GM21723 (cell line): ENCODE results near the gene FOXJ3.

Source experiments
- ATAC-seq: cut with Tn5 transposase; IDR thresholded peaks from one replicate; pipeline ENCODE4 v1.9.1; 2021; ENCODE audit warnings: mild to moderate bottlenecking, moderate library complexity; ENCODE audit not compliant: unreplicated experiment

The FOXJ3 gene

DNA sequence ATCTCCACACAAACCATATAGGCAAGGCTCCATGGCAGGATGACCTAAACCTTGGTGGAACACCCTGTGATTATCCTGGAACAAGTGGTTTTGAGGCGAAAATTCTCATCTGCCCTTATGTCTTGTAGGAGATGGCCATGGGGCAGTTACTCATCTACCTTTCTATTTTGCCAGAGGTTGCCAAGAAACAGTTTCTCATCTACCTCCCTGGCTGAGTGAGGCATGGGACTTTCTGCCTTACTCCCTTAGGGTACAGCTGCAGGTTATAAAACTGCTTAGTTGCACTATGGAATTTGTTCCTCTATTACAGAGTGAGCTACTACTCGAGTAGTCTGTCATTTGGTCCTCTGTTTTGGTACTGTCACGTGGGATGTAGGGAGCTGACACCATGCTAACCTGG is 139.2 kb downstream of the FOXJ3 start:
- ATAC-seq: no peak

DNA sequence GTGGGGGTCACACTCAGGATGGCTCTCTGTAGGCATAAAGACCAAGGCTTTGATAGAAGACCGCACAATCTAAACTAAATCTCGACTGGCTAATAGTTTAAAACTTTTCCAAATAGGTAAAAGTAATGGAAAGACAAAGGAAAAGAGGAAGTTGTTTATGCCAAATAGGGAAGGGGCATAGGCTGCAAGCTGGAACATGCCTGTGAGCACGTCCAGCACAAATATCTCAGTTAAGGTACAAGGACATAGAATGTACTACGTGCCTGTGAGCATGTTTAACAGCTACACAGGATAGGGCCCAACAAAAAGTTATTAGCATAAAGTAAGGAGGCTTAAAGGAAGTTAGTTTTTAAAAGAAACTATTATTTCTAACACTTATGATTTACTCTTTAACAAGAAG is 142.9 kb downstream of the FOXJ3 start:
- ATAC-seq: no peak

DNA sequence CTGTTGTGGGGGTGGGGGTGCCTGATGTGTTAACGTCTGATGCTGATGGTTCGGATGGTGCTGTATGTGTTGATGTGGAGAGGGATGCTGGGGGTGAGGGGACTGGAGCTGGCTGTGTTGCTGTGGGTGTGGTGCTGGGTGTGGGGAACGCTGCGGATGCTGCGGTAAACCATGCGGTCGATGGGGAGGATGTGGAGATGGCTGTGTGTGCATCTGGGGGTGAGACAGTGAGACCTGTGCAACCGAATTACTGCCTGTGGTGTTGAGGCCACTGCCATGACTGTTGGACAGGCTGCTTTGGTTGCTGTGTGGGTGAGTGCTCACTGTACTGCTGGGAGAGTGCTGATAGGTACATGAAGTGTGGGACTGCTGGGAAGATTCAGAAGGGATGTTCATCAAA is 143.7 kb downstream of the FOXJ3 start:
- ATAC-seq: no peak

DNA sequence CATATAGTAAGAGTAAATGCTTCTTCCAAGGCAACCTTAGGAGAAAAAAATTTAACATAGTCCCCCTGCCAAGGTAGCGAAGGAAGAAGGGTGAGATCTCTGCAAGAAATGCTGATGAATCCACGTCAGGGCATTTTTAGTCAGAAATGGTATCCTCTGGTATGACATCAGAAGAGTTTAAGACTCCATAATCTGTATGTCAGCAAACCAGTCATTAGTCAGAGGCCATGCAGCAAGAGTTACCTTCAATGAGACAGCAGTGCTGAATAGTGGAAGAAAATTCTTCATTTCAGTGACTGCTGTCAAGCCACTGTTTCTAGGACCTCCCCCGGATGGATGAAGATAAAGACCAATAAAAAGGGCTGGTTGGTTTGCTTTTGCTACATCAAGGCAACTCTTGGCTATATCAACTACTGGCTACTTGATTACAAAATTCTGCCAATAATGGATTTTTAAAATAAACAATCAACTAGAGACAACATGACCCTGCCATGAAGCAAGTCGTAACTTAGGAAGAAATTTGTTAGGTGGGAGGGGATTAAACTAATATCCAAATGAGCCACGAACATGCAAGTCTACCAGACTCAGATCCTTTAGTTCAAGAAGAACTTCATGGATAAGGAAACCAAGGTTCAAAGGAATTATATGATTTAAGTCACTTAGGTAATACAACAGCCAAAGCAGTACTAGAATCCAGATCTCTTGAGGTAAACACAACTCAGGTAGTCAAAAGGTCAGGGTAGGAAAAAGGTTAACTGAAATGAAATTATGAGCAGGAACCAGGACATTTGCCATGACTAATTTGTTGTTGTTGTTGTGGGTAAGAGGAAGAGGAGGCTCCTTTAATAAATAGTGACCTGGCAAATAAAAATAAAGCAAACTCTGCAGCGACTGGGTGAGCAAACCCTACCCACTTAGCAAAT is 144.8 kb downstream of the FOXJ3 start:
- no peak for ATAC-seq

DNA sequence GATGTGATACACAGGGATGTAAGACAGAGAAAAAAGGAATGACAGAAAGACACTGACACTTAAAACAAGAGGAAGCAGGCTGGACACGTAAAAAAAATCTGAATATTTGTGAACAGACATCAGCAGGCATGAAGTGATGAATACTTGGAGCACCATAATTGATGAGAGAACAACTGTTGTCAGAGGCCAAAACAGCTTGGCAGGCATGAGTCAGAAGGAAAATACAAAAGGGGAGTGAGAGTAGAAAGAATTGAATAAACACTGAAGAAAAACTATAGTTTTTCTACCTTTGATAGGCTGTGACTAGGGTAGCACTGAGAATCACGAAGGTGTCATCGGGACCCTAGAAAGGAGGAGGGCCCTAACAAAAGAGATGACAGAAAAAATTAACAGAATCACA is 148.9 kb downstream of the FOXJ3 start:
- ATAC-seq: no peak

DNA sequence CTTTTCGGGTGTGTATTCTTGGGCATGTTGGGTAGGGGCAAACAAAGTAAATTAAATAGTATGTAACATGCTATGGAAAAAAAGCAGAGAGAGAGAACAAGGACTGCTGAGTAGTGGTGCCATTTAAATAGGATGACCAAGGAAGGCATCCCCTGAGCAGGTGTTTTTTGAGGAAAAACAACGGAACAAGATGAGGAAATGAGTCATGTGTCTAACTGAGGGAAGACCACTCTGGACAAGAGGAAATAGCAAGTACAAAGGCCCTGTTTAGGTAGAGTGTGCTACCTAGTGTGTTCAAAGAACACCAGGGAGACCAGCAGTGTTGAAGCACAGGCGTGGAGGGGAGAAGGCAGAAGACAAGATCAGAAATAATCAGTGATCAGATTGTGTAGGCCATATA is 150.4 kb downstream of the FOXJ3 start:
- ATAC-seq: no peak

DNA sequence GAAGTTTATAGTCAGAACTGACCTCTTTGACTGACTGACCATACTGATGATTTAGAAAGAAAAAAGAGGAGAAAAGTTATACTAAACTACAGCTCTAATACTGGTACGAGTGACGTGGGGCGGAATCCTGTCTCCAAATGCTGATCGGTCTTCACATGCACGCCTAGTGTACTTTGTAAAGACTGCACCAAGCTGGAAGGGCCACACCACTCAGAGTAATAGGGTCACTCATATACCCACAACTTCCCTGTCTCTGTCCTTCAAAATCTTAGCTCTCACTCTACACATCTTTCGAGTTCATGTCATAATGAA is 151.1 kb downstream of the FOXJ3 start:
- no peak for ATAC-seq

DNA sequence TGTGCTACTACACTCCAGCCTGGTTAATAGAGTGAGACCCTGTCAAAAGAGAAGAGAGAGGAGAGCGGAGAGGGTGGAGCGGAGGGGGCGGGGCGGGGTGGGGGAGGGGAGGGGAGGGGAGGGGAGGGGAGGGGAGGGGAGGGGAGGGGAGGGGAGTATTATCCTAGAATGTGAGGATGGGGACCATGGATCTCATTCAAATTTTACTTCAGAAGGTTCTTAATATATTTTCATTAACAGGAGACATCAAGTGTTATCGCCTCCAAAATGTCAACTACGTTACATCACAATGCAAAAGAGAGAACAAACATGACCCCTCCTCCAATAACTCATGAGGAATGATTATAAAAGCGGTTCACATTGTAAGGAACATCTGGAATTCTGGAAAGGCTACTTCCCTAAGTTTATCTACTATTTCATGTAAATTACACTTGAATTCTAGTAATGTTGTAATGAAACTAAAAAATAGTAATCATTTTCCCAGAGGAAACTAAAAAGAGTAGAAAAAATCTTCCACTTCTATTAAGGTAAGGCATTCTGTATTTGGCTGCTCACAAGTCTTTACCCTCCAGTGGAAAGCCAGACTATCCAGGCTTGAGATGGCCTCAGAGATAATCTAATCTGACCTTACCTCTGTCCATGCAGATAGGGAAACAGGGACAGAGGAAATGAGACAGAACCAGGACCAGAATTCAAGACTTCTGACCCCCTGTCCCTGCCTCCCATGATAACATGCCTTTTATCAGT is 151.7 kb downstream of the FOXJ3 start:
- no peak for ATAC-seq

DNA sequence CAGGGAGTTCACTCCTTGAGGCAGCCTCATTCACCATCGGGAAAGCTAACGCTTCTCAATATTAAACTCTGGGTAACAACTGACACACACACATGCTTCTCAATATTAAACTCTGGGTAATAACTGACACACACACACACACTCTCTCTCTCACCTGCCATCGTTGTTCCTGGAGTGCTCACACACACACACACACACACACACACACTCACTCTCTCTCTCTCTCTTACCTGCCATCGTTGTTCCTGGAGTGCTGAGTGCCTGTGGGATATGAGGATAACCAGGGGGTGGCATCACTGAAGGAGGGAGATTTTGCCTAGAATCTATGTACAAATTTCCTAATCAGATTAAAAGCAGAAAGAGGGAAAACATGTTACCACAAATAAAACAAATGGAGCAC is 153.3 kb downstream of the FOXJ3 start:
- no peak for ATAC-seq

DNA sequence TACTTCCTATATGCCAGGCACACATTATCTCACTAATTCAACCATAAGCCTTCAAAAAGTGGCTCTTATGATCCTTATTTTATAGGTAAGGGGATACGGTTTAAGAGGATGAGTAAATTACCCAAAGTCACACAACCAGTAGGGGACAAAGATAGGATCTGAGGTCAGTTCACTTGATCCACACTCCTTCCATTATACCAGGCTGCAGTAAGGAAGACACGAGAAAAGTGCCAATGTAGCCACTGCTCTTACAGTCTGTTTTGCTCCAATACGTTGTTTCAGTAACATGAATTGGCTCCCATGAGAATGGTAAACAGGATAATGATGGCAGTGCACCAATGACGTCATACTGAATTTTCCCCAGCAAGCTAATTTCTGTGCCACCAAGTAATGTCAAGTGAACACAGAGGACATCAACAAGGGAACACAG is 155.1 kb downstream of the FOXJ3 start:
- ATAC-seq: no peak

DNA sequence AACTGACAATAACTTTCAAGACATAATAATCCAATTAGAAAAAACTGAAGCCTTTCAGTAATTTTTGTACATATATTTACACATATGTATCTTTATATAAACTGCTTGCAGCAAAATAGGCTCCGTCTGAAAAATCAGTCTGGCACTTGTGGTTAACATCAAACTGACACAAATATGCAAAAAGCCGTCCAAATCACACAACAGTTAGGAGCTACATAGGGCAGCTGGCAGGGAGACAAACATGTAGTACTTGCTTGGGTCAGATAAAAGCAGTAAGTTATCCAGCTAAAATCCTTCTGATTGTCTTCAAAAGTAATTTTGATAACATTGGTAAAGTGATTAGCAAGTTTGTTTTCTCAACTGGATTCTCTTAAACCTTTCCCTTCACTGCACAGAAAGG is 155.8 kb downstream of the FOXJ3 start:
- ATAC-seq: no peak

DNA sequence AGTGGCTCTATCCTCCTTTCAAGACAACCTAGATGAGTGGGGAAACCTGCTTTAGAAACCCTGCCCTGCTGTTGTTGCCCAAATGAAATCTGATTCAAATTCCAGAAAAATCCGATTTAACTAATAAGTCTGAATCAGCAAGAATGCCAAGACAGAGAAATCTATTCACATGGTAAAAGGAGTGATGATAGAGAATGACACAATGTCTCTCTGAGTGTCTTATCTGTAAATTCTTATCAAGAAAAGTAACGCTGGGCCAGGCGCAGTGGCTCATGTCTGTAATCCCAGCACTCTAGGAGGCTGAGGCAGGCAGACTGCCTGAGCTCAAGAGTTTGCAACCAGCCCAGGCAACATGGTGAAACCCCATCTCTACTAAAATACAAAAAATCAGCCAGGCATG is 156.8 kb downstream of the FOXJ3 start:
- ATAC-seq: no peak

DNA sequence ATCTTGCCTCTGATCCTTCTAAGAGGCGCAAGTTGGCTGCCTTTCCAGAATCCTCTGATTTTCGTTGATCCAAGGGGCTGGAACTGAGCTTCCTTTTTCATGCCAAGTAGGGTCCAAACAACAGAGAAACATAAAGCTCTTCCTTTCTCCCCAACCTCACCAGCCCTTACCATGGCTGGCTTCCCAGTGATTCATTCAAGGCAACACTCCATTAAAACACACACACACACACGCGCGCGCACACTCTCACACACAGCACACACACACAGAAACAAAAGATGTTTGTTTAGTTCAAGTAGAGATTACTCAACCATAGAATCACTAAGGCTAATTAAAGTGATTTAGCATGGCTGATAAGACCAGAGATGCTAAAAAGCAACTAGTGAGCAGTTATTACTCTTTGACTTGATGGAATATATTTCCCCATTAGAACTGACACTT is 157.5 kb downstream of the FOXJ3 start:
- no peak for ATAC-seq

DNA sequence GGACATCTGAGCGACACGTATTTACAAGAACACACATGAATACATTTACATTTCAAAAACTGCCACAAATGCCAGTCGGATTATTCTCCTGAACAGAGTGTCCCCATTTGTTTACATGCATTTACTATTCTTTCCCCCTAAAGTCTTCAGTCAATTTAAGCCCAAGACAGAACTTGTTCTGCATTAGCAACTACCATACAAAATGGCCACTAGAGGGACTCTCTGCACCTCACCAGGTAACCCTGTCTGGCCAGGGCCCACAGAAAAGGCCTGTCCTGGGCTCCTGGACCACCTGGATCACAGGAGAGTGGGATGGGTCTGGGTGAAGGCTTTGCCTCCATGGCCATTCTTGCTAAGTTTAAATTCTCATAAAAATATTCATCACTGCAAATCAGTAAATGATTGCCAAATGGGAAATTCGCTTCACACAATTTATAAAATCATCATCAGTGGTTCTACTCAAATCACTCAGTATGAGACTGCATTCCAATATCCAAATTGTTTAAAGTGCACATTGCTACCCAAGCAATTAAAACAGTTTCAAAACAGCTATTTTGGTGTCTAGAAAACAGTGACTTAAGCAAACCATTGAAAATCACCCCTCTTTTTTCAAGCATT is 158.0 kb downstream of the FOXJ3 start:
- ATAC-seq: no peak

DNA sequence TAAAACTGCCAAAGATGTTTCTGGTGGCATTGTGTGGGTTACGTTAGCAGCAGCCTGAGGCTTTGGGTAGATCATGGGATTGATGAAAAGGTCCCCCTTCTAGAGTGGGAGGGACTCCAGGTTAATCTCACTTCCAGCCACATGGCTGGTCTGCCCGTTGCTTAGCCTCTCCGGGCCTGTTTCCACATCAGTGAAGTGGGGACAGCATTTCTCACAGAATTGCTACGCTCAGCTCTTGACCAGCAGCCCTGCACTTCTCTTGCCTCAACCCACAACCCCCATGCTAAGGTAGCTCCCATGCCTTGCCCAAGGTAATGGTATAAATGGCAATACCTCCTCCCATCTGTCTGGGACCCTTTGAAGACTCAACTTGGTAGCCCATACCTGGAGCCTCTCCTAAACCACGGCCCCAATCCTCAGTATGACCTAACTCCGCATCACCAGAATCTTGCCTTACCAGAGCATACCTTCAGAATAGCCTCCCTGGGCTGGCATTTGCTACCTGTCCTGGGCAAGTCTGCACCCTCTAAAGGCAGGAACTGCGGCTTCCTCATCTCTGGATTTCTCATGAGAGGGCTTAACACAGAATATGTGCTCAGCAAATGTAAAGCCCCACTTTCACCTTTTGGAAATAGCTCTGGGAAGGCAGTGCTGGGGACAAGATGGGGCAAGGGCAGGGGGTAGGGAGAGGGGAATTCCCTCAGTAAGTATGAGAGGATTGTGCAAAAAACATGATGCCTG is 159.6 kb downstream of the FOXJ3 start:
- no peak for ATAC-seq

DNA sequence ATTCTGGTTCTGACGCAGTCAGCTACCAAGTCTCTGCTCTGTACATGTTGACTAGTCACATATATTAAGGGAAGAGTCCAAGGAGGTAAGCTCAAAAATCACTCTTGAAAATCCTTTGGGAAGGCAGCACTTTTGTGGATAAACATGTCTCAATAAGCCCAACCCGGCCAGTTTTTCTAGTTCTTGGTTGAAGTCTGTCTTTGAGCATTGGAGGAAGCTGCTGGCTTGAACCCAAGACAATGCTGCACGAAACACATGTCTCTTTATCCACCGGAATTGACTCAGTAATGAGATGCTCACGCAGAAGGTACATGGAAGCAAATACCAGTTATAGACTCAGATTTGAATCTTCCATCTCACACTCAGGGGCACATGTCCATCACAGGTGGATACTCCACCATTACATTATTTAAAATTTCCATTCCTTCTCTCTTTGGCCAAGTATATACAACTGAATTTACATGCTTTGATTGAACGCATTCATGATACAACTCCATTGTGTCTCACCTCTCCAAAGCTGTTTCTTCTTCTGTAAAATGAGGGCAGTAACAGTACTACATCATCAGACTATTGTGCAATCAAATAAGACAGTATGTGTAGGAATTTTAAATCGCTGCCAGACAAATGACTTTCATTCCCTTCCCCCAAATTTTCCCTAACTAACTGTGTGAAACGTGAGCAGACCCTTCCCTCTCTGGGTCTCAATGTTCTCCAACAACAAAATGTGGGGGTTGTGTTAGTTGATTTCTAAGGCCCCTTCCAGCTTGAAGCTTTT is 160.9 kb downstream of the FOXJ3 start:
- ATAC-seq: no peak

DNA sequence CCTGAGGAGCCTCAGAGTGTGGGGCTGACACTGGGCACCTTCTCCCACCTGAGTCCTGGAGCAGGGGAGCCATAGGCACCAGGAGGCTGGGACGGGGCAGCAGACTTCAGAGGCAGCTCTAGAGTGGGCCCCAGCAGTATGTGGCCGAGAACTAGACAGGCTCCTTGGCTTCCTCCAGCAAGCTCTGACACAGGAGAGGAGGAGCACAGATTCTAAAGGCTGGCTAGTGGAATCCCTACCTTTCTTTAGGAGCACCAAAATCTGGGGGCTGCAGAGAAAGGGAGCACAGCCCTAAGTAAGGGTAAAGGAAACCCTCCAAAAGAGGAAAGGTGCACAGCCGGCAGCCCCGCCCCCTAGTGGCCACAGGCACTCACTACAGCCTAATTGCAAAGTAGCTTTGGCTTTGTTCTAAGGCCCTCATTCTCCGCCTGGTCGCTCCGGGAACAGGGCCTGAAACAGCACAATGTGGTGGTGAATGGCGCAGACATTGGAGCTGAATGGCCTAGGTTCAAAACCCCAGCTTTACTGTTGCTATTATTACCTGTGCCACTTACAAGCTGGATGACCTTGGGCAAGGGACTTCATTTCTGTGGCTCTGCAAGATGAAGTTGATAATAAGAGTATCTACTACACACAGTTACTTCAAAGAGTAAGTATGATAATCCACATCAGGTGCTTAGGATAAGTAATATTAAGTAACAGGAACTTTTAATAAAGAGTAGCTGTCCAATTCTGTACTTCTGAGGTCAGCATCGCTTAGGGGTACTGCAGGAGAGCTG is 161.7 kb downstream of the FOXJ3 start:
- no peak for ATAC-seq

DNA sequence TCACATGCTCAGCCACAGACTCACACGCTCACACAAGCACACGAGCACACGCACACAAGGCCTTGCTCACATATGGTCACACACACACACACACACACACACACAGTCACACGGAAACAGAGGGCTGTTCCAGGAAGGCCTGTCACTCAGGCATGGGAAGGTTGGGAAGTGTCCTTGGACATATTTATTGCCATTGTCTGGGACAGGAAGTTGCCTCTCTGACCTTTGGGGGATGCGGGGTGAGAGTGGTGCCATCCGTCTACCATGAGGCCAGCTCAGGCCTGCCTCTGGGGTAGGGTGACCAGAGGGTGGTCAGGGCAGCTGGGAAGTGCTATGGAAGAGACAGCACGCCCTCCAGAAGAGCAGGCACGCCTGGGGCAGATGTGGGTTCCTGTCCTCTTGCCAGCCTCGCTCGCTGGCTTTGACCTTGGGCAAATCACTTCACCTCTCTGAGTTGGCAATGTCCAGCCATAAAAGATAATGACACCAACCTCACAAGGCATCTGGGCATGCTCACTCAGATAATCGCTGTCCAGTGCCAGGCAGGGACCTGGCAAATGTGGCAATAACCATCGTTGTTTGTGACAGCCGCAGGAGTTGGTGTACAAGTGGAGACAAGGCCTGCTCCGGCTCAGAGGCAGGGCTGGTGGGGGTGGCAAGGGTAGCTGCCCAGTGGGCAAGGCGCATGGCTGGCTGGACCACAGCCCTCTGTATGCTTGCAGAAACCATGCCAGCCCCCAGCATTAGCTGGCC is 162.5 kb downstream of the FOXJ3 start:
- ATAC-seq: no peak

DNA sequence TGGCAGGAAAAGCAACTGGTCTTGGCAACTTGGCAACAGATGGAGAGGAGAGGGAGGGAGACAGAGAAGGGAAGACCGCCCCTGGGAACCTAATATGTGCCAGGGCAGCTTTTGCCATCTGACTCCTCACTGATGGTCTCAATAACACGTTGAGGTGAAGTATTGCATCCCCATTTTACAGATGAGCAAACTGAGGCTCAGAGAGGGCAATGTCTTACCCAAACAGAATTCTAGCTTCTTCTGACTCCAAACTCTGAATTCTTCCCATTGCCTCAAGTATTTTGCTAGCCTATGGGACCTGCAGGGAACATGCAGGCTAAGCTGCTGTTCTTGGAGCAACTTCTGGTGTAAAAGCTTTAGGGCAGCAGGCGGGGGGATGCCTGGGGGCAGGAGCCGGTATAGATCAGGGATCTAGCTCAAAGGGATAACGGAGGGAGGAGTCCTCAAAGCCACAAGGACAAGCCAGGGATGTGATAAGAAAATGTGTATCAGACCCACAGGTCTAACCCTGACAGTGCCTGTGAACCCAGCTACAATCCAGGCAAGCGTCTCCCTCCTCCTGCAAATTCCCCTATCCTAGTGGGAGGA is 163.3 kb downstream of the FOXJ3 start:
- no peak for ATAC-seq
